HG03196 (cell line): ENCODE measurements around the gene SNX17.

Experiments
- ATAC-seq: cut with Tn5 transposase; IDR thresholded peaks from one replicate; pipeline ENCODE4 v1.9.1; 2021; ENCODE audit not compliant: unreplicated experiment

The SNX17 gene

GRCh38 chr2:27362678-27363420 lies 7.6 kb upstream of the SNX17 start:
- ATAC-seq = no peak

DNA sequence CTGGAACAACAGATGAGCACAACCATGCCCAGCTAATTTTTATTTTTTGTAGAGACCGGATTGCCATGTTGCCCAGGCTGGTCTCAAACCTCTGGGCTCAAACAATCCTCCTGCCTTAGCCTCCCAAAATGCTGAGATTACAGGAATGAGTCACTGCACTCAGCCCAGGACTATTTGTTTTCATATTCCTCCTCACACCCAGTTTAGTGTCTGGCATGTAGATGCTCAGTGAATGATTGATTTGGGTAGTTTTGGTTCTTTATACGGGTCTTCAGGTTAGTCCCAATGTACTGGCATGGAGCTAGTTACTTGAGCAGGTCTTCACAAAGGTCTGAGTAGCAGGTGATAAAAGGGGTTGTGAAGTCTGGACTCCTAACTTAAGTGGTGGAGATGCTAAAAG lies 6.5 kb upstream of the SNX17 start:
- ATAC-seq = no peak

GRCh38 chr2:27369471-27370025 lies 868 bp upstream of the SNX17 start:
- peak; percentile 11 for ATAC-seq

DNA sequence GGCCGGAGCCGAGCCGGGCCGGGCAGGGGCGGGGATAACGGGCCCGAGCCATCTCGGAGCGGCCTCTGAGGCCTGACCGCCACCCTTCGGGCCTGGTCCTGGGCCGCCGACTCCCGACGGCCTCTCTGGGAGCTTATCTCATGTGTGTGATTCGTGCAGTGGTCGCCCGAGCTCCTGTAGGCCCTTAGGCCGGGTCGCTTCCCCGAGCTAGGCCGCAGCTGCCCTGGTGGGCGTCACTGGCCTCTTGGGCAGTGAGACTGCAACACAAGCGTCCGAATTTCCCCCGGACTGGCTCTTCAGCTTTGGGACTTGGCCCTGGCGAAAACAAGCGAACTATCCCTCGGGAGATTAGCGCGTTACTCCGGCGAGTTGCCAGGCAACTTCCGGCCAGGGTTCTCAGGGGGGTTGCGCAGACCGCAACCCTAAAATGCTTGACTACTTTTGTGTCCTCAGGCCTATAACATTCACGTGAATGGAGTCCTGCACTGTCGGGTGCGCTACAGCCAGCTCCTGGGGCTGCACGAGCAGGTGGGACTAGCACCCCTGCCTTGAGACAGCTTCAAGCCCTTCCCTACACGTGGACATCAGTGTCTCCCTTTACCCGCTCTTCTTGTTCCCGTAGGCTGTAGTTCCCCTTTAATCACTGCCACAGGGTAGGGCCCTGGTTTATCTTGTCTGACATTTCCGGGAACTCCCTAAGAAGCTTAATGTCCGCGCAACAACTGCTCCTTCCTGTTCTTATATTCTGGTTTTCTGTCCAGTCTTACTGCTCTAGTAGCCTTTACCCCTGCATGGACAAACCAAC lies 602 bp downstream of the SNX17 start:
- peak; percentile 24 for ATAC-seq

DNA sequence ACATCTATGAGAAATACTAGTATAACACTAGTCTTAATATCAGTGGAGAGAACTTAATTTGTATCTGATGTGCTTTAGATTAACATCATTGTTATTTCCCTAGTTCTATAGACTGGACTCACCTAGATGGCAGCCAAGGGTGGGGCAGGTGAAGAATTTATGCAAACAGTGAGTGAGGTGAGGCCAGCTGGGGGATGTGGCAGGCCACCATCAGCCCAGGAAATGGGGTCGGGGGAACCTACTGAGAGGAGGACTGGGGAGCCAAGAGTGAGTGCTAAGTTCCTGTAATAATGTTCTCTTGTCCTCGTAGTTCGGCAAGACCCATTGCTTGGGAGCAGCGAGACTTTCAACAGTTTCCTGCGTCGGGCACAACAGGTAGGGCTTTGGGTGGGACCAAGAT lies 2.5 kb downstream of the SNX17 start:
- ATAC-seq = no peak

- ATAC-seq = no peak
Observed at GRCh38 chr2:27373567-27373966, 3.2 kb downstream of the SNX17 start.

DNA sequence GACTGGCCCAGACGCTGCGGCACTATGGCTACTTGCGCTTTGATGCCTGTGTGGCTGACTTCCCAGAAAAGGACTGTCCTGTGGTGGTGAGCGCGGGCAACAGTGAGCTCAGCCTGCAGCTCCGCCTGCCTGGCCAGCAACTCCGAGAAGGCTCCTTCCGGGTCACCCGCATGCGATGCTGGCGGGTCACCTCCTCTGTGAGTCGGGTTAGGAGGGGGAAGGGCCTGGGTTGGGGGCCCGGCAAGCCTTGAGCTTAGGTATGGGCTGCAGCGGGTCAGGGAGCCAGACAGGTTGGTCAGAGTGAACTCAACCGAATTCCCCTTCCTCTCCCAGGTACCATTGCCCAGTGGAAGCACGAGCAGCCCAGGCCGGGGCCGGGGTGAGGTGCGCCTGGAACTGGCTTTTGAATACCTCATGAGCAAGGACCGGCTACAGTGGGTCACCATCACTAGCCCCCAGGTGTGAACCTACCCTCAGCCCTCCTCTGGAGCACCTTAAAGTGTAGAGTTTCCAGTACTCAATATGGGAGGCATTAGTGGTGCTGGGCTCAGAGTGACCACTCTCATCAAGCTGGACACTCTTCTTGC lies 5.2 kb downstream of the SNX17 start:
- no peak for ATAC-seq

DNA sequence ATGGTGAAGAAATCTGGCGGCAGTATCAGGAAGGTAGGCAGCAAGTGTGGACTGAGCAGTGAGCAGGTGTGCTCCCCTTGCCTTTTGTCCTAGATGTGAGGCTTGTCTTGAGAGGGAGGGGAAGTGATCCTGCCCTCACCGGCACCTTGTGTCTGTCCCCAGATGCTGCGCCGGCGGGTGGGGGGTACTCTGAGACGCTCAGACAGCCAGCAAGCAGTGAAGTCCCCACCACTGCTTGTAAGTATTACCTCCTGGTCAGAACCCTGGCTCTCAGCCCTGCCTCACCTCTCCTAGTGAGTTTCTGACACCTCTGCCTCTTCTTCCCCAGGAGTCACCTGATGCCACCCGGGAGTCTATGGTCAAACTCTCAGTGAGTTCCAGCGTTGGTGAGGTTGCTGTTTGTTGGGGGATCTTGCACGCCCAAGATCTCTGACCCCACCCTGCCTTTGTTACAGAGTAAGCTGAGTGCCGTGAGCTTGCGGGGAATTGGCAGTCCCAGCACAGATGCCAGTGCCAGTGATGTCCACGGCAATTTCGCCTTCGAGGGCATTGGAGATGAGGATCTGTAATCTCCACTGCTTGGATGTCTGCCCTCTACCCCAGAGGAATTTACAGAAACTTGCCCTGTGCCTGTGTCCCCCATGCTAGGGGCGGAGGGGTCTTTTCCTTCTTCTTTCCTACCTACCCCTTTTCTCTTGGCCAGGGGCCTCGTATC lies 5.9 kb downstream of the SNX17 start:
- no peak for ATAC-seq

DNA sequence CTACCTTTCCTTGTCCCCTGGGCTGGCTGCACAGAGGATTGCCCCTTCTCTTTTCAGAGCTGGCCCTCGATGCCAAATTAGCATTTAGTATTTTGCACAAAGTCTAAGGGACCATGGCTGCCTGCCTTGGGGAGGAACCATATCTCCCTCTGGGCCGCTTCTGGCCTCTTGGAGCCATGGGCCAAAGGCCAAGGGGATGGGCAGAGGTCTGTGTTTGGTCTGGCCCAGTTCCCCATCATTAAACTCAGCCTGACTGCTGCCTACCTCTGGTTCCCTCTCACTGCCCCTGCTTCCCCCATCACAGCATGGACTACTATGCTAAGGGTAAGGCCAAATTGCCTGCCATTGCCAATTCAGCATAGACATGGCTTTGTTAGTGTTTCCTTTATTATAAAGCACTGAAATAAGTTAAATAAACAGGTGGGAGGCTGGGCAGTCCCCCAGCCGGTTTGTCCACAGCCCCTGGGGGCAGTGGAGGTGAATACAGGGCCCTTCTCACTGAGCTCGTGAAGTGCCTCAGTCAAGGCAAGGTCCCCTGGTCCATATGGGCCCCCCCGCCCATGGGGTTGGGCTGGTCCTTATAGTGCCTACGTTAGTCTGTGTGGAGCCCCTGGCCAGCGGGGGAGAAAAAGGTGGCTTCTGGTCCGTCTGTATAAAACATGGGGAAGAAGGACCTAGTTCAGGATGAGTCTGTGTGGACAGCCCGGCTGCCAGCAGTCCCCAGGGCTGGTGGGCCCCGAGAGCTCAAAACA lies 6.6 kb downstream of the SNX17 start:
- ATAC-seq = no peak

- no peak for ATAC-seq
Observed at GRCh38 chr2:27377618-27378095, 7.2 kb downstream of the SNX17 start.

- no peak for ATAC-seq
Observed at GRCh38 chr2:27378096-27378808, 7.8 kb downstream of the SNX17 start.

GRCh38 chr2:27378809-27379290 lies 8.4 kb downstream of the SNX17 start:
- ATAC-seq = no peak

DNA sequence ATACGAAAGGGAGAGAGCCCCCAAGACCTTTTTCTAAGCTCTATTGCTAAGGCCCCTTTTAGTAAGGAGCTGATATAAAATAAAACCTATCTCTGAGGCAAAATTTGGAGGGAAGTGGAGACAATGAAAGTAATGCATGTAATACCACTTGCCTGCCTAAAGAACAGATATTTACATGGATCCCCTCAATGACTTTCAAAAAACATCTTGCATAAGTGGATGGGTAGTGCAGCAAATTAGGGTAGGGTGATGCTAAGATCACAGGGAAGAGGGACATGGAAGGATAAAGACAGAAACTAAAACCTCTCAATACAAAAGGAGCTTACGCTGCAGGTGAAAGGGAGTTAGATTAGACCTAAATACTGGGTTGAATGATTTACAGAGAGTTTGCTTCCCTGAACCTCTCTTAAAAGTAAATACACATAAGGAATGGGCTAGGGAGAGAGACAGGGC lies 9.0 kb downstream of the SNX17 start:
- no peak for ATAC-seq

DNA sequence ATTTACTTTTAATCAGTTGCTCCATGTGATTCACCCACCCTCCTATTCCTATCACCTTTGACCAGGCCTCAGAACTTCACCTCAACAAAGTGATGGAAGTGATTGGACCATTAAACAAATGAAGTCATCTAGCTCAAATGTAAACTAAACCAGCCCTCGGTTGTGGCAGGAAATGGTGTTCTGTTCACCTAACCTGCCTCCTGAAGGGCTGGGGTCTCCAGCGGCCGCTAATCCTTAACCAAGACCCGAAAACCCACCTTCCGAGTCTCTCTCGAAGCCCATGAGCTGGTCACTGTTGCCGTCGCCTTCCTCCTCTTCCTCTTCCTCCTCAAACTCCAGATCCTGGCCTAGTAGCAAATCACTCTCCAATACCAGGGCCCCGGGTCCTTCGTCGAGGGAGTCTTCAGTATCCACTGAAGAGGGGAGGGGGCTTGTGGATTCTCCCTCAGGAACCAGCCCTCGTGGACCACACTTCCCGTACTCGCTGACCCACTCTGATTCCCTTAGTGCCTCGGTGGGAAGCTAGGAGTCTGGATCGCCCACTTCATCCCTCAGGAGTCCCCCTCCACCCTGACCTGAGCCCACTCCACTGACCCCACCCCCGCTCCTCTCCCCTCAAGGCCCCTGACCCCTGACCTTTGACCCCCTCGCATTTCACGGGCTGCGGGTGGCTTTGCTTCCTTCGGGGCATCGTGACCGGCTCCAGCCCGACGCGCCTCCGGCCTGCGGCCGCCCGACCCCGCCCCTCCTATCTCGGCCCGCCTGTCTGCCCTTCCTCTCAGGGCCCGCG lies 9.6 kb downstream of the SNX17 start:
- peak; percentile 24 for ATAC-seq

DNA sequence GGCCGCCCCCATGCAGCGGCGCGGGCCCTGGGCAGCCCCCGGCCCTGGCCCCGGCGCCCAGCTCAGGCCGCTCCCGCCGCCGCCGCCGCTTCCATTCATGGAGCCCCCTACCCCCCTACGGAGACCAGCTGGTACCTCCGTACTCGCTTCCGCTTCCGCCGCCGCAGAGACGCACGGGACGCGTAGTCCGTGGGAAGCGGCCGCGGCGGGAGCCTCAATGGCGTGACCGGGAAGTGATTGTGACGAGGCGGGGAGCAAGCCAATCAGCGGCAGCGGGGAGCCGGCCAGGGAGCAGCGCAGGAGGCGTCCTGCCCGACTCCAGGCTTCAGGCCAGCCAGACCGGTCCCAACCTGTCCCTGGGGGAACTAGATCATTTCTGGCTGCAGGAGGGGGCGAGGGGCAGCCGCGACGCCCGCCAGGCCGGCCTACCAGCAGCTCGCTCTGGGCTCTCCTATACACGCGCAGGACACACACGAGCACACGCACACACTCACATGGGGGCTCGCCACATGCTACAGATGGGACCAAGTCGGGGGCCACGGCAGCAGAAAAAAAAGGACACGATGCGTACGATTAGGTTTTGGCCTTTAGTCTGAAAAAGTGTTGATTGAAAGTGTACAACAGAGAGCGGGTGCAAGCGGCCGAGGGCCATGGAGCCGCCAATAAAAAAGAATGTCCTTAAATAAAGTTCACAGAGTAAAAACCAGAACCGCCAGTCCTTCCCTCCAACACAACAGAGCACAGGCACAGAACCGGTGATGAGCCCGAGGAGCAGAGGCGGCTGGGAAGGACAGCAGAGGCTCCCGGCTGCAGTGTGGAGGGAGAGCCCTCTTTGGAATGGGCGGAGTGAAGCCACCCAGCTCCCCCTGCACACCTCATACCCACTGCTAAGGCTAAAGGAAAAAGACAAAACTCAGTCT lies 10.5 kb downstream of the SNX17 start, which contains the start of gene ZNF513:
Gene ZNF513, minus strand, starts transcription at position 109 of the 920 bp plus-strand sequence. CDS start 208 bp downstream, outside the sequence.
- ATAC-seq = peak; percentile 73

DNA sequence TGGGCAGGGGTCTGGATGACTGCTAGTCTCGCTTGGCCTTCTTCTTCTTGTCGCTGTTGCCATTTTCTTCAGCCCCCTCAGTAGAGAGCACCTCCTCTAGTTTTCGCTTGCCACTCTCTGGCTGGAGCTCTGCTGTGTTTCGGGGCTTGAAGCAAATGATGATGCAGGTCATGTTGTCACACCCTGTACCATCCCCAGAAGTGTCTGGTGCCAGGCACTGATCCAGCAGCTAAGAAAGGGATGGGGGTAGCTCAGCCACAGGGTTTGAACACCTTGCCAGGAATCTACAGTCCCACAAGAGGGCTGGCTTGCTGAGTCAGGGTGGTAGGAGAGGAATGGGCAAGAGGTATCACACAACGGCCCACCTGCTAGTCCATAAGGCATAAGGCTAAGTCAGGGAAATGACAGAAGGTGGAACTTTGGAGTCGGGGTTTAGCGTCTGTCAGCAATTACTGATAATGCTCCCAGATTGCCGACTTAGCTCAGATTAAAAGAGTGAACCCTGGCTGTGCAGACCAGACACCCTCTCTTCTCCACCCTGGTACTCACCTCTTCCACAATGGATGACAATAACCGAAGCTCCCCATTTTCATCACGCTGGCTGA lies 11.3 kb downstream of the SNX17 start:
- no peak for ATAC-seq
